ENCODE measurements around the gene CTLA4. TPM values are rescaled to one million over a fixed set of nuclear protein-coding genes. Genes with fewer than 3 reads are reported as not detected.
A peak's percentile ranks its signal among the peaks of the same experiment; 100 is the strongest.

The CTLA4 gene
- total RNA-seq, 2 experiments from 2014 or later: 28.7 to 30.7 TPM

DNA sequence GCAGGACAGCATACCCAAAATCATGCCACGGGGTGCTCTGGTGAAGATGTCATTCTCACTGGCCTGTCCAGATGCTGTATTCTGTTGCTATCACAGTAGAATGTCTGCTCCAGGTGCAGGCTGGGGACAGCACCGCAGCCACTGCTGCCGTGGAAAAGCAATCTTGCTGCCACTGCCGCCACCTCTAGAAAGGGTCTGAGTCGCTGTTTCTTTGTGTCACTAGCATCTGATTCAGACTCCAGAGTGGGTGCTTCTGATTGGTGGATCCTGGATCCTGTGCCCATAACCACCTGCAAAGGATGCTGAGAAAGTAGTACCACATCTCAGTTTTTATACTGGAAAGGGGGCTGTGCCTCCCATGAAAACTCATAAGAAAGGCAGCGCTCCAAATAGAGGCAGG, 45.3 kb upstream of the CTLA4 start:
- CTCF ChIA-PET: interaction anchor here (1.4 kb wide), 1 partner anchor 87 kb away, joined by 5 read pairs; no protein-coding TSS in a partner anchor
- intact Hi-C loops (cut with micrococcal nuclease): no loop called here
- TF ChIP-seq, protein P1, sequence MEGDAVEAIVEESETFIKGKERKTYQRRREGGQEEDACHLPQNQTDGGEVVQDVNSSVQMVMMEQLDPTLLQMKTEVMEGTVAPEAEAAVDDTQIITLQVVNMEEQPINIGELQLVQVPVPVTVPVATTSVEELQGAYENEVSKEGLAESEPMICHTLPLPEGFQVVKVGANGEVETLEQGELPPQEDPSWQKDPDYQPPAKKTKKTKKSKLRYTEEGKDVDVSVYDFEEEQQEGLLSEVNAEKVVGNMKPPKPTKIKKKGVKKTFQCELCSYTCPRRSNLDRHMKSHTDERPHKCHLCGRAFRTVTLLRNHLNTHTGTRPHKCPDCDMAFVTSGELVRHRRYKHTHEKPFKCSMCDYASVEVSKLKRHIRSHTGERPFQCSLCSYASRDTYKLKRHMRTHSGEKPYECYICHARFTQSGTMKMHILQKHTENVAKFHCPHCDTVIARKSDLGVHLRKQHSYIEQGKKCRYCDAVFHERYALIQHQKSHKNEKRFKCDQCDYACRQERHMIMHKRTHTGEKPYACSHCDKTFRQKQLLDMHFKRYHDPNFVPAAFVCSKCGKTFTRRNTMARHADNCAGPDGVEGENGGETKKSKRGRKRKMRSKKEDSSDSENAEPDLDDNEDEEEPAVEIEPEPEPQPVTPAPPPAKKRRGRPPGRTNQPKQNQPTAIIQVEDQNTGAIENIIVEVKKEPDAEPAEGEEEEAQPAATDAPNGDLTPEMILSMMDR (IDR thresholded peaks at IDR 0.05): no peak
- DNase-seq (peak; percentile 44), ATAC-seq (peak; percentile 34)
- H3K9me3 Mint-ChIP-seq: peaks cover 6% of the 10 kb centered on the region
- POLR2A ChIA-PET: interaction anchor here (0.7 to 1.6 kb wide), 3 partner anchors 20 to 49 kb away, joined by 3 to 5 read pairs (median 3); partner anchors contain the start of gene CTLA4
- no peak overlapping the region for H3K4me3 Mint-ChIP-seq
- no peak overlapping the region for H3K27ac Mint-ChIP-seq
- H3K27me3 Mint-ChIP-seq: no peaks in the 10 kb centered on the region
- peaks cover 30% of the 10 kb centered on the region for H3K4me1 Mint-ChIP-seq (ENCODE audit: low read depth)
- peaks cover 3% of the 10 kb centered on the region for H3K36me3 Mint-ChIP-seq (ENCODE audit: low read depth)

DNA sequence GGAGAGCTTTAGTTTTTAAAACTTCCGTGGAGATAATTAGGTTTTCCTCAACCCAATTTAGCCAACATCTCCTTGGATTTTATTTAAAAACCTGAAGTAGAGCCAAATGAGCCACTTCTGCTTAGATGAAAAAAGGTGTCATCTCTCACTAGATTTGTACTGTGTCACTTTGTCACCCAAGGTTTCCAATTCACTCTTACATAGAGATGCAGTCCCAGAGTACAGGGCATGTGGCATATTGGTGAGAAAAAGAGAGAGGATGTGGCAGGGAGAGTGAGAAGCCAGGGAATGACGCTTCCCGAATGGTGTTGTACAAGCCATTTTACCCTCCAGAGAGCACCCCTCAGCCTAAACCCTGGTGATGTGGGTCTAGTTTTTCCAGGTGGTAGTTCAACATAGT, 44.4 kb upstream of the CTLA4 start:
- peaks cover 6% of the 10 kb centered on the region for H3K36me3 Mint-ChIP-seq (ENCODE audit: low read depth)
- no peaks in the 10 kb centered on the region for H3K27me3 Mint-ChIP-seq
- ATAC-seq (no peak), DNase-seq (no peak)
- H3K9me3 Mint-ChIP-seq: peaks cover 6% of the 10 kb centered on the region
- intact Hi-C loops (cut with micrococcal nuclease): no loop called here
- ChIA-PET POLR2A (interaction anchor here (0.8 to 1.6 kb wide), 4 partner anchors 44 to 67 kb away, joined by 3 to 5 read pairs (median 4); partner anchors contain the start of gene CTLA4), CTCF (no interaction called here)
- H3K4me1 Mint-ChIP-seq (ENCODE audit: low read depth): peaks cover 30% of the 10 kb centered on the region
- no peak overlapping the region for H3K27ac Mint-ChIP-seq
- TF ChIP-seq, protein P1 (IDR thresholded peaks at IDR 0.05): no peak
- H3K4me3 Mint-ChIP-seq: no peak overlapping the region

DNA sequence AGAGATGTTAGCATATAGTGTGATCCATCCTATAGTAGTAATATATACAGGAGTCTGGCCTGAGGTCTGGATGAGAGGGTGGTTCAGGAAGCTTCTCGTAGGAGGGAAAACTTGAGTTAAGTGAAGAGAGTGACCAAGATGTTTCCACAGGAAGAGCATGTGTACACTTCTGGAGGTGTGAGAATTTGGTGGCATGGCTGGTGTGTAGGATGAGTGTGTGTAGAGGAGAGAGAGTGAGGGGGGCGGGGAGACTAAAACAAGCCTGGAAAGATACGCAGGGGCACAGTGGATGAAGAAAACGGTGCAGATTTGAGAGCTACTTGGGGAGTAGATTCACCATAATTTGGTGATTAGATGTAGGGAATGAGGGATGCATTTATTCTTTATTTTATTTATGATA, 43.5 kb upstream of the CTLA4 start:
- Mint-ChIP-seq H3K27me3 (no peaks in the 10 kb centered on the region), H3K36me3 (ENCODE audit: low read depth) (peaks cover 6% of the 10 kb centered on the region), H3K4me3 (no peak overlapping the region), H3K27ac (peak overlapping the region; percentile 50), H3K4me1 (ENCODE audit: low read depth) (peaks cover 30% of the 10 kb centered on the region), H3K9me3 (peaks cover 6% of the 10 kb centered on the region)
- intact Hi-C loops (cut with micrococcal nuclease): no loop called here
- CTCF ChIA-PET: interaction anchor here (0.9 to 2.3 kb wide), 3 partner anchors 9 to 111 kb away, joined by 3 to 19 read pairs (median 9); no protein-coding TSS in a partner anchor
- DNase-seq (peak; percentile 59), ATAC-seq (peak; percentile 77)
- TF ChIP-seq, protein P1 (IDR thresholded peaks at IDR 0.05): no peak
- POLR2A ChIA-PET: interaction anchor here (0.6 to 1.5 kb wide), 8 partner anchors 9 to 119 kb away, joined by 3 to 5 read pairs (median 3); no protein-coding TSS in a partner anchor

DNA sequence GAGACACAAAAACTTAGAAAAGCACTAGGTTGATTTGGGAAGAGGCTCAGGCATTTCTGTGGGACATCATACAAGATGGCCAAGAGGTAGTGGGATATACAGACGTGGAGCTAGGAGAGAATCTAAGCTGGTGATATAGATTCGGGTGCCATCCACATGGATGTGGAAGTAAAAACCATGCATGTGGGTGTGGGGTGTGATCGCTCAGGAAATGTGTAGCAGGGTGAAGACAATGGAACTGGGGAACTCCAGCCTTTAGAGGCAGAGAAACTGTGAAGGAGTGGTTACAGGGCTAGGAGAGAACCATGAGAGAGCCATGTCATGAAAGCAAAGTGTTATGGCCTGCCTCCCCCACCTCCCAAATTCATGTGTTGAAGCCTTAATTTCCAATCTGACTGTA, 43.0 kb upstream of the CTLA4 start:
- Mint-ChIP-seq H3K36me3 (ENCODE audit: low read depth) (peaks cover 6% of the 10 kb centered on the region), H3K27me3 (no peaks in the 10 kb centered on the region), H3K9me3 (peaks cover 6% of the 10 kb centered on the region), H3K4me3 (no peak overlapping the region), H3K4me1 (ENCODE audit: low read depth) (peaks cover 31% of the 10 kb centered on the region), H3K27ac (peak overlapping the region; percentile 39)
- CTCF ChIA-PET: interaction anchor here (0.9 to 2.3 kb wide), 3 partner anchors 10 to 110 kb away, joined by 3 to 19 read pairs (median 9); no protein-coding TSS in a partner anchor
- DNase-seq: no peak
- TF ChIP-seq, protein P1 (IDR thresholded peaks at IDR 0.05): no peak
- intact Hi-C loops (cut with micrococcal nuclease): no loop called here
- POLR2A ChIA-PET: interaction anchor here (0.8 to 1.5 kb wide), 6 partner anchors 9 to 119 kb away, joined by 3 to 5 read pairs (median 3); no protein-coding TSS in a partner anchor
- ATAC-seq: peak; percentile 61

DNA sequence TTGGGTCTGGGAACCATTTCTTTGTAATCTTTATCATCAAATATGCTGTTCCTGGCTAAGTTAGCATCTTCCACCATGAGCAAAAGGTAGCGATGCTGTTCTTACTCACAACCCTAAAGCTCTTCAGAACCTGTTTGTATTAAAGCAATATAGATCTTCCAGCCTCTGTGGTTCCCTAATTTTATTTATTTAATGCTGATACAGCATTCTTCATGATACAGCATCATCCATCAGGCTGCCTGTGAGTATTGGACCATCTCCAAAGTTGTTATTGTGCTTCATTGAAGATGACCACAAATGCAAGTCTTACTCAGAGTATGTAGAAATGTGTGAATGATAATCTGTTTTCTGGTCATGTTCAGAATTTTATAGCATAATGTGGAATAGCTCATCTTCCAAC, 40.9 kb upstream of the CTLA4 start:
- CTCF ChIA-PET: no interaction called here

More for the DNA sequence above, 40.9 kb upstream of the CTLA4 start:
- TF ChIP-seq, protein P1 (IDR thresholded peaks at IDR 0.05): no peak
- Mint-ChIP-seq H3K36me3 (ENCODE audit: low read depth) (peaks cover 6% of the 10 kb centered on the region), H3K9me3 (peaks cover 6% of the 10 kb centered on the region), H3K4me1 (ENCODE audit: low read depth) (peaks cover 44% of the 10 kb centered on the region), H3K27ac (no peak overlapping the region), H3K27me3 (no peaks in the 10 kb centered on the region), H3K4me3 (no peak overlapping the region)
- no peak for DNase-seq
- no peak for ATAC-seq
- intact Hi-C loops (cut with micrococcal nuclease): no loop called here
- POLR2A ChIA-PET: no interaction called here
